SK-N-SH treated with all-trans-retinoic acid at 6 μM for 48 hours (cell line): ENCODE measurements around the gene IAPP.
"Not testable (repeated sequence)": the region's sequence is repeated elsewhere in the genome, so short reads cannot be mapped to it uniquely, and the experiment has no call there.

ENCODE experiments used
- ATAC-seq: fragments of 200-7000 bp; cut with Tn5 transposase; 3 replicates; pipeline ENCODE4 v1.9.1; 2020; ENCODE audit warnings: mild to moderate bottlenecking, moderate library complexity
- BACH2 ChIP-seq: fragments of 250-450 bp; sonication (Bioruptor Pico); IDR thresholded peaks from 2 replicates; pipeline ENCODE4 v1.9.0; 2021; ENCODE audit warnings: mild to moderate bottlenecking, borderline replicate concordance
- ISL1 ChIP-seq: fragments of 250-450 bp; sonication (Bioruptor Pico); IDR thresholded peaks from 2 replicates; pipeline ENCODE4 v2.1.2; 2022; ENCODE audit warnings: mild to moderate bottlenecking, moderate library complexity
- SNAI2 ChIP-seq: fragments of 250-450 bp; sonication (Bioruptor Pico); IDR thresholded peaks from 2 replicates; pipeline ENCODE4 v1.5.0; 2020; ENCODE audit warnings: mild to moderate bottlenecking, moderate library complexity
- ZFP3 ChIP-seq: fragments of 250-450 bp; sonication (Bioruptor Pico); IDR thresholded peaks from 2 replicates; pipeline ENCODE4 v1.5.0; 2020; ENCODE audit warnings: mild to moderate bottlenecking, moderate library complexity
- ZNF70 ChIP-seq: fragments of 450-650 bp; formaldehyde crosslinking; IDR thresholded peaks from 2 replicates; pipeline ENCODE4 v1.5.0; 2020; ENCODE audit warnings: mild to moderate bottlenecking, moderate library complexity
- TF ChIP-seq, protein P1 (sequence below): fragments of 250-450 bp; sonication (Bioruptor Pico); IDR thresholded peaks from 2 replicates; pipeline ENCODE4 v1.8.0; 2020; ENCODE audit warnings: mild to moderate bottlenecking, moderate library complexity, borderline replicate concordance
- TF ChIP-seq, protein P2 (sequence below): fragments of 250-450 bp; sonication (Bioruptor Pico); IDR thresholded peaks from 2 replicates; pipeline ENCODE4 v1.5.1; 2020; ENCODE audit warnings: low read depth, mild to moderate bottlenecking, moderate library complexity

IAPP gene

DNA sequence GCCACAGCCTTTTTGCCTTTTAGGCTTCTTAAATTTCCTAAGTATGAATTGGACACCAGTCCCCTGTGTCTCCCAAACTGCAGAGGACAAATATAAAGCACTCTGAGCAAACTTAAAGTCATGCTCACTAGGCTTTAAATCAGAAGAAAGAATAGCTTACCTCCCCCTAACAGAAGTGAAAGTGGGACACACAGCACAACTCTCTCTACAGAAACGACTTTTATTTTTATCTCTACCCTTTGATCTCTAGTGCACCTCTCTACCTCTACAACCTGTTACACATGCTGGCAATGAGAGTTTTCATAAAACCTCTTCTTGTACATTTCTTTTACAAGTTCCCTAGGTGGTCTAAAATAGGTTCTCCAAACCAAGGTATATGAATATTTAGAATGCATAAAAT, 19.7 kb downstream of the IAPP start (continued):
- TF ChIP-seq ZFP3, result no peak

DNA sequence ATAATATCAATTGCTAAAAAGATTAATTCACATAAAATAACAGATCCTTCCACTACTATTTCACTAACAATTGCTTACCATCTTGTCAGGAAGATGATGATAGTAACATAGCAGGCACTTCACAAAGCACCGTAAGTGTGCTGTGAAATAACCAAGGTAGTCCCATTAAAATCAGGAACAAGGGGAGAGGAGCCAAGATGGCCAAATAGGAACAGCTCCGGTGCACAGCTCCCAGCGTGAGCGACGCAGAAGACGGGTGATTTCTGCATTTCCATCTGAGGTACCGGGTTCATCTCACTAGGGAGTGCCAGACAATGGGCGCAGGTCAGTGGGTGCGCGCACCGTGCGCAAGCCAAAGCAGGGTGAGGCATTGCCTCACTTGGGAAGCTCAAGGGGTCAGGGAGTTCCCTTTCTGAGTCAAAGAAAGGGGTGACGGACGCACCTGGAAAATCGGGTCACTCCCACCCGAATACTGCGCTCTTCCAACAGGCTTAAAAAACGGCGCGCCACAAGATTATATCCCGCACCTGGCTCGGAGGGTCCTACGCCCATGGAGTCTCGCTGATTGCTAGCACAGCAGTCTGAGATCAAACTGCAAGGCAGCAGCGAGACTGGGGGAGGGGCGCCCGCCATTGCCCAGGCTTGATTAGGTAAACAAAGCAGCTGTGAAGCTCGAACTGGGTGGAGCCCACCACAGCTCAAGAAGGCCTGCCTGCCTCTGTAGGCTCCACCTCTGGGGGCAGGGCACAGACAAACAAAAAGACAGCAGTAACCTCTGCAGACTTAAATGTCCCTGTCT, 22.3 kb downstream of the IAPP start:
- not testable (repeated sequence) for ATAC-seq

DNA sequence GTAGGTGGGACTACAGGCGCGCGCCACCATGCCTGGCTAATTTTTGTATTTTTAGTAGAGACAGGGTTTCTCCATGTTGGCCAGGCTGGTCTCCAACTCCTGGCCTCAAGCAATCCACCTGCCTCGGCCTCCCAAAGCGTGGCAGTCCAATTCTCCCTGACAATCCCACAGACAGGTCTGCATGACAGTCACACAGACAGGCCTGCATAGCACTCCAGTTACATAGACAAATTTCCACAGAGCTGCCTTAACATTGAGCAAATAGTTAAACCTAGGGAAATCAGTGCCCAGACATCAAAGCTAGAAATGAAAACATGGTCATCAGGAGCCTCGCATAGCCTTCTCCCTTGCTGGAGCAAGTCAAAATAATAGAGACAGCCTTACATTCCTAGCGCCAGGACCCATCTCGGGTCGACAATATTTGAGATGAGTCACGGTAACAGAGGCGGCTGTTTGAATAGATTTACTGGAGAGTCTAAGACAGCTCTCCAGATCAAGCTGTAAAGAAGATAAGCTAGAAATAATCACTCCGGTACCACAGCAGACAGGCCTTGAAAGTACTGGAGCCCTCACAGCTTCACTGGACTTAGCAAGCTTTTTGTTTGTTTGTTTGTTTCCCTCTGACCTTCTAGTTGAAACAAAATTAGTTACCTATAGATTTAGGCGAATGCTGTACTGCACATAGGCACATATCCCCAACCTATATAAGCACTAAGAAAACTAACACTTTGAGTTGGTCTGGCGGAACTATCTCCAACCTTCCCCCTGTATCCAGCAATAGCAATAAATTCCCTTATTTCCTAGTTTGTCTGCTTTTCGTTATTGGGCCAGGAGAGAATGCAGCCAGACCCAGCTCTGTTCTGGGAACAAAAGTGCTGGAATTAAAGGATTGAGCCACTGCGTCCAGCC, 40.9 kb downstream of the IAPP start:
- TF ChIP-seq ZNF70, result no peak
- TF ChIP-seq, protein P1, sequence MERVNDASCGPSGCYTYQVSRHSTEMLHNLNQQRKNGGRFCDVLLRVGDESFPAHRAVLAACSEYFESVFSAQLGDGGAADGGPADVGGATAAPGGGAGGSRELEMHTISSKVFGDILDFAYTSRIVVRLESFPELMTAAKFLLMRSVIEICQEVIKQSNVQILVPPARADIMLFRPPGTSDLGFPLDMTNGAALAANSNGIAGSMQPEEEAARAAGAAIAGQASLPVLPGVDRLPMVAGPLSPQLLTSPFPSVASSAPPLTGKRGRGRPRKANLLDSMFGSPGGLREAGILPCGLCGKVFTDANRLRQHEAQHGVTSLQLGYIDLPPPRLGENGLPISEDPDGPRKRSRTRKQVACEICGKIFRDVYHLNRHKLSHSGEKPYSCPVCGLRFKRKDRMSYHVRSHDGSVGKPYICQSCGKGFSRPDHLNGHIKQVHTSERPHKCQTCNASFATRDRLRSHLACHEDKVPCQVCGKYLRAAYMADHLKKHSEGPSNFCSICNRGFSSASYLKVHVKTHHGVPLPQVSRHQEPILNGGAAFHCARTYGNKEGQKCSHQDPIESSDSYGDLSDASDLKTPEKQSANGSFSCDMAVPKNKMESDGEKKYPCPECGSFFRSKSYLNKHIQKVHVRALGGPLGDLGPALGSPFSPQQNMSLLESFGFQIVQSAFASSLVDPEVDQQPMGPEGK, result no peak
- no peak for ATAC-seq

DNA sequence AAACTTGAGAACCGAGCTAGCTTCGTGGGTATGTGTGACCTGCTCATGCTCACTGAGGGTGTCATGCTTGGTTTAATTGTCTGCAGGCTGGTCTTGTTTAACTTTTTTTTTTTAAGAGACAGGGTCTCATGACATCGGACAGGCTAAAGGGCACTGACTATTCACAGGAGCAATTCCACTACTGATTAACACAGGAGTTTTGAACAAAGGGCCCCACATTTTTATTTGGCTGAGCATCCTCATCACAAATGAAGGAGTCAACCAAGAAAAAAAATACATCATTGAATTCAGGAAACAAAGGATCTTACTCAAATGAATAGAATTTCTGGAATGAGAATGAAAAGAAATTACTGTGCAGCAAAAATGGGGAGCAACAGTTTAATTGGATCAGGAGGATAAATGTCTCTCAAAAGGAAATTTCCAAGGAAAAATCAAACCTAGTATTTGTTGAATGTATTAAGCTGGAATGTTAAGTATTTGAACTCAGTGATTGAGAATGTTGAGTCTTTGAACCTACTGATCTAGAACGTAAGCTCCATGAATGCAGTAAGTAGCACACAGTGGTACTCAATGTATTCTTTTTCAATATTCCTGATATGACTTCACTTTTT, 43.9 kb downstream of the IAPP start:
- no peak for ATAC-seq
- TF ChIP-seq ISL1 (peak; percentile 26; the same call in 1 of the 2 replicates), BACH2 (no peak)
- TF ChIP-seq, all 23 proteins: peak for 1

DNA sequence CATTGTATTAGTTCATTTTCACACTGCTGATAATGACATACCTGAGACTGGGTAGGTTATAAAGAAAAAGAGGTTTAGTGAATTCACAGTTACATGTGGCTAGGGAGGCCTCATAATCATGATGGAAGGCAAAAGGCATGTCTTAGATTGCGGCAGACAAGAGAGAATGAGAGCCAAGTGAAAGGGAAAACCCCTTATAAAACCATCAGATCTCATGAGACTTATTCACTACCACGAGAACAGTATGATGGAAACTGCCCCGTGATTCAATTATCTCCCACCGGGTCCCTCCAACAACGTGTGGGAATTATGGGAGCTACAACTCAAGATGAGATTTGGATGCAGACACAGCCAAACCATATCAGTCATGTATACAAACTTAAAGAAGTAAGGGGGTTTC, 45.7 kb downstream of the IAPP start:
- not testable (repeated sequence) for ATAC-seq

DNA sequence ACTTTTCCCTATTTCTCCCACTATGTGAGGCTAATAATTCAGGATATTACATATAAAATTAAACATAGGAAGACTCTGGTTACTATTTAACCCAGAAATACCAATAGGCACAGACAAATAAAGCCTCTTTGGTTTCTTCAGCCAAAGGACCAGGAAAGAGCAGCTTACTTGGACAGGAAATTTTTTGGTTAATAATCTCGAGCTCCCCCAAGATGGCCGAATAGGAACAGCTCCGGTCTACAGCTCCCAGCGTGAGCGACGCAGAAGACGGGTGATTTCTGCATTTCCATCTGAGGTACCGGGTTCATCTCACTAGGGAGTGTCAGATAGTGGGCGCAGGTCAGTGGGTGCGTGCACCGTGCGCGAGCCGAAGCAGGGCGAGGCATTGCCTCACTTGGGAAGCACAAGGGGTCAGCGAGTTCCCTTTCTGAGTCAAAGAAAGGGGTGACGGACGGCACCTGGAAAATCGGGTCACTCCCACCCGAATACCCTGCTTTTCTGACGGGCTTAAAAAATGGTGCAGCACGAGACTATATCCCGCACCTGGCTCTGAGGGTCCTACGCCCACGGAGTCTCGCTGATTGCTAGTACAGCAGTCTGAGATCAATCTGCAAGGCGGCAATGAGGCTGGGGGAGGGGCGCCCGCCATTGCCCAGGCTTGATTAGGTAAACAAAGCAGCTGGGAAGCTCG, 46.5 kb downstream of the IAPP start:
- ATAC-seq, result not testable (repeated sequence)

DNA sequence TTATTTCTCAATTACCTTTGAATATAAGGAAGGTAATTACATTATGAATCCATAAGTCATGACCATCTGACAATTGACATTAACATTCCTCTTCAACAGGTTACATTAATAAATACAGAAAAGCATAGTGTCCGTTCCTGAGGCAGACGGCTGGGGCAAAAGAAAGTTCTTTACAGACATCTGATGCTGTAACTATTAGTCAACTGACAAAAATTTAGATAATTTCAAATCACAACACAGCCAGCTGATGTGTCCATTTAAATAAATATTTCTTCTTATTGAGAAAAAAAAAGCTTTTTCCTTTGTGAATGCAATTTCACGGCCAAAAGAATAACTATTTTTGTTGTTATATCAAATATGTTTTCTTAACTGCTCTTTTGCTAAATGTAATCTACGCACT, 55.5 kb downstream of the IAPP start:
- ATAC-seq, result no peak
- TF ChIP-seq BACH2, result no peak
- no peak for TF ChIP-seq SNAI2 (CRISPR knock-in tag)
- TF ChIP-seq, protein P2, sequence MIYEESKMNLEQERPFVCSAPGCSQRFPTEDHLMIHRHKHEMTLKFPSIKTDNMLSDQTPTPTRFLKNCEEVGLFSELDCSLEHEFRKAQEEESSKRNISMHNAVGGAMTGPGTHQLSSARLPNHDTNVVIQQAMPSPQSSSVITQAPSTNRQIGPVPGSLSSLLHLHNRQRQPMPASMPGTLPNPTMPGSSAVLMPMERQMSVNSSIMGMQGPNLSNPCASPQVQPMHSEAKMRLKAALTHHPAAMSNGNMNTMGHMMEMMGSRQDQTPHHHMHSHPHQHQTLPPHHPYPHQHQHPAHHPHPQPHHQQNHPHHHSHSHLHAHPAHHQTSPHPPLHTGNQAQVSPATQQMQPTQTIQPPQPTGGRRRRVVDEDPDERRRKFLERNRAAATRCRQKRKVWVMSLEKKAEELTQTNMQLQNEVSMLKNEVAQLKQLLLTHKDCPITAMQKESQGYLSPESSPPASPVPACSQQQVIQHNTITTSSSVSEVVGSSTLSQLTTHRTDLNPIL (CRISPR knock-in tag), result no peak
- peak; percentile 62 for TF ChIP-seq ISL1
